GM19035 (cell line): ENCODE measurements around the gene C19orf25.

Experiments used
- ATAC-seq: cut with Tn5 transposase; IDR thresholded peaks from one replicate; pipeline ENCODE4 v1.9.1; 2021; ENCODE audit not compliant: unreplicated experiment

C19orf25 gene

GRCh38 chr19:1433119-1434039 is 45.6 kb downstream of the C19orf25 start:
- ATAC-seq = no peak

- no peak for ATAC-seq
Measured at GRCh38 chr19:1432507-1432887, 46.5 kb downstream of the C19orf25 start.

- ATAC-seq = no peak
Measured at GRCh38 chr19:1431759-1432506, 47.1 kb downstream of the C19orf25 start.

- ATAC-seq = no peak
Measured at GRCh38 chr19:1430246-1430645, 48.8 kb downstream of the C19orf25 start.

GRCh38 chr19:1429750-1430149 is 49.3 kb downstream of the C19orf25 start:
- ATAC-seq = no peak

GRCh38 chr19:1428738-1429391 is 50.1 kb downstream of the C19orf25 start:
- ATAC-seq = no peak

- ATAC-seq = no peak
Measured at GRCh38 chr19:1427221-1427920, 51.6 kb downstream of the C19orf25 start.

GRCh38 chr19:1426736-1427135 is 52.3 kb downstream of the C19orf25 start:
- no peak for ATAC-seq

GRCh38 chr19:1425902-1426301 is 53.1 kb downstream of the C19orf25 start:
- no peak for ATAC-seq

- ATAC-seq = no peak
Measured at GRCh38 chr19:1425102-1425837, 53.7 kb downstream of the C19orf25 start.

GRCh38 chr19:1424192-1424955 is 54.6 kb downstream of the C19orf25 start:
- ATAC-seq = no peak

- ATAC-seq = no peak
Measured at GRCh38 chr19:1423436-1424191, 55.4 kb downstream of the C19orf25 start.
